NCI-H774 (cell line): ENCODE results near the gene PRKAR2A.
"Not testable (repeated sequence)": the region's sequence is repeated elsewhere in the genome, so short reads cannot be mapped to it uniquely, and the experiment has no call there.

Experiments
- DNase-seq: peaks from one replicate; lab custom pipeline; 2025; lab: John Stamatoyannopoulos, UW

Gene PRKAR2A

DNA sequence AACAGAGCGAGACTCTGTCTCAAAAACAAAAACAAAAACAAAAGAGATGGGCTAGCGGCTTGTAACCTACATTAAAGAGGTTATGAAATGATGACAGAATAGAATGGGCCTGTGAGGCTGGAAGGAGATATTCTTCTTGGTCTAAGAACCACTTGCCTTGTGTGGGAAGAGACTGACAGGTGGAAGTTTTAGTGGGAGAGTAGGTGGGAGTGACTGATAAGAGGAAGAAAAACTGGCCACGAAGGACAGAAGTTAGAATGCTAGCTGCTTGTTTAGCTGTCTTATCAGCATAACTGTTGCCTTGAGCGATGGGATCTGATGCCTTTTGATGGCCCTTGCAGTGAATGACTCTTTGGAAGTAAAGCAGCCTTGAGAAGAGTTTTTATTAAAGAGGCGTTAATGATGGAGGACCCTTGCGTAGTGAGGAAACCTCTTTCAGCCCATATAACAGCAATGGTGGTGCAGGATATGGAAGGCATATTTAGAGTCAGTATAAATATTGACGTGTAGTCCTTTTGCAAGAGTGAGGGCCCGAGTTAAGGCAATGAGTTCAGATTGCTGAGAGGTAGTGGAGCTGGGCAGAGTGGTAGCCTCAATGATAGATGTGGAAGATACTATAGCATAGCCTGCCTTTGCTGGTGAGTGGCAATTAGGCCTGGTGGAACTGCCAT, 122.4 kb downstream of the PRKAR2A start:
- DNase-seq = not testable (repeated sequence)

DNA sequence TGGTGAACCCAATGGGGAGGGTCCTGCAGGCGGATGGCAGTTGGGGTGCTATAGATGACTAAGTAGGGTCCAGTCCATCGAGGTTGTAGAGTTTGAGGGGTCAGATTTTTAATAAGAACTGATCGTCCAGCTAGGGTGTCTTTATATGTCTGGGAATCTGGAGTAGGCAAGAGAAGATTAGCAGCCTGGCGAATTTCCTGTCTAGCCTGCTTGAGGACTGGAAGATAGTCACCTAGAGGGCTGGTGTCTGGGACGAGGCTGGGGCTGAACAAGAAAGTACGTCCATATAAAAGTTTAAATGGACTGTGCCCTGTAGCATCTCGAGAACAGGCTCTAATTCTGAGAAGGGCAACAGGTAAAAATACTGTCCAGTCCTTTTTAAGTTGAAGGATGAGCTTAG, 123.9 kb downstream of the PRKAR2A start:
- DNase-seq = no peak

DNA sequence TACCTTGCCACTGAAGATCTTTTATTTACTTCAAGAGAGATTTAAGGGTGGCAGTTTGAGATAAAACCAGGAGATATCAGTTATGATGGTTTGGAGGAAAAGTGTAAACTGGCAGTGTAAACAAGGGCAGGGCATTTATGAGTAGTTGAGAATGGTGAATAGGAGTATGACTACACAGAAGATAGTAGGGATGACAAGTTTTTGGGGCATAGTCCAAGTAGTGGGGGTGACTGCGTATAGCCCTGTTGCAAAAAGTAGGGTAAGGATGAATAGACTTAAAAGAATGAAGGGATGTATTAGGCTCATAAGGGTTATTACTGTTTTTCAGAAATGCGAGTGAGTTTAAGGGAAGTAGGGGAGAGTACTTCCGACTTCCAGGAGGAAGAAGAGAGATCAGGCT, 124.4 kb downstream of the PRKAR2A start:
- not testable (repeated sequence) for DNase-seq

DNA sequence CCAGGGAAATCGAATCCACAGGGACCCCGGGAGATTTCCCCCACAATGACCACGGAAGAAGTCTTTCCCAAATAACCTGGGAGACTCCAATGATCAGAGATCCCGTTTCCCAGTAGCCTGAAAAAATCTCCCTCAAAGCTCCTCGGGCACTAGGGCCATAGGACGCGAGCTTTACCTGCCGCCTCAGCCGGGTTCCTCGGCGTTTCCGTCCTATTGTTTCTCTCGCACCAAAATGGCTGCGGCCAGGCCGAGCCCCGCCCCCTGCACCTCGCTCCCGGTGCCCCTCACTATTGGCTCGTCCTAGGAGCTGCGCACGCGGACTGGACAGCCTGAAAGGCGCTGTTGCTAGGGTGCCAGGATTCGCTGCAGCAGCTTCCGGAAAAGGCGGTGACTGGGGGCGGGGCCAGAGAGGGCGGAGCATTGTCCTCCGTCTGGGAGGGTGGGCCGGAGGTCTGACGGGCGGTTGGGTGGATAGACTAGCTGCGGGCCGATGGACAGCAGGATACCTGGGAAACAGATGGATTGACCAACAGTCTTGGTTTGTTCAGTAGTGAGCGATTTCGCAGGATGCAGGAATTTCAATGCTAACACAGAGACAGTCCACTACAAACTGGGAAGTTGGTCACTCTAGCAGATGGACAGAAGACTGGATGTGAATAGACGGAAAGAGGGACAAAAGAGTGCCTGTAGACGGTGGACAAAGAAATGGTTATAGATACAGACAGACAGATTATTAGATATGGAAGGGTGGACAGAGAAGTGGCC, 130.5 kb downstream of the PRKAR2A start, which contains the start of gene IP6K2:
Gene IP6K2 (minus strand): TSS at position 240 of the 765 bp plus-strand sequence. CDS start 21,930 bp downstream, outside the sequence.
- DNase-seq = peak; percentile 89

DNA sequence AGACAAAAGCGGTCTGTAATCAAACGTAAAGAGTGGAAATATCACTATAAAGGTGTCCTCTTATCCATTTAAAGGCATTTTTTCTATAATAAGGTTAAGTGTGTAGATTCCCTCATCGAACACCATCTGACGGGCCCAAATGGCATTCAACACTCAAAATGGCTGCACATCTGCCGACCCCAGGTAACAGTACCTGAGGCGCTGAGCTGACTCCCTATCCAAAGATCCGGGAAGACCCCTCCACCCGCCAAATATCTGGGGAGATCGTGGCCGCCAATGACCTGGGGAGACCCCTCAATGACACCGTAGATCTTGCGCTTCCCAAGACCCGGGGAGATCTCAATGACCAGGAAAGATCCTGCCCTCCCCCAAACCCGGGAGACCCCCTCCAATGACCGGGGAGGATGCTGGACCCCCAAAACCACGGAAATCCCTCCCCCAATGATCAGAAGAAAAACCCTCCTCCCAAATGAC, 131.1 kb downstream of the PRKAR2A start:
- no peak for DNase-seq

DNA sequence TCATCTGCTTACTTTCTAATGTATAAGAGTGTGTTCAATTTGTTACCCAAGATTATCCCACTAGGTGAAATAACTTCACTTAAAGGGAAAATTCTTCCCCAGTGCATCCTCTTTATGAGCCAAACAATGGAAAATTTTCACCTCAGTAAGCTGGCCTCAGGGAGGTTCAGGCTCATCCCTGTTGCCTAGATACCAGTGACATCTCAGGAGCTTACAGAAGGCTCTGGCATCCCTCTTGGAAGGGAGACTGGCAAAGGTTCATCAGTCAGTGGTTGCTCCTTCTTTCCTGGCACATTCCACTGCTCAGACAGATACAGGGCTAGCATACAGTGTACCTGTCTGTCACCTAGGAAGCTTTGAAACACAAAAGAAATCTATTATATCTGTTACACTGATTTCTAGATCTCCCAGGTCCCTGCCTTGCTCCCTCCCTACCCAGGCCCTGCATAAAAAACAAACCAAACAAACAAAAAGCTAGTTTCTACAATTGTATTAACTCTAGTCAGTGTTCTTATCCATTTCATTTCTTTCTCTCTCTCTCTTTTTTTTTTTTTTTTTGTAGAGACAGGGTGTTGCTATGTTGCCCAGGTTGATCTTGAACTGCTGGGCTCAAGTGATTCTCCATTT, 132.4 kb downstream of the PRKAR2A start:
- no peak for DNase-seq

DNA sequence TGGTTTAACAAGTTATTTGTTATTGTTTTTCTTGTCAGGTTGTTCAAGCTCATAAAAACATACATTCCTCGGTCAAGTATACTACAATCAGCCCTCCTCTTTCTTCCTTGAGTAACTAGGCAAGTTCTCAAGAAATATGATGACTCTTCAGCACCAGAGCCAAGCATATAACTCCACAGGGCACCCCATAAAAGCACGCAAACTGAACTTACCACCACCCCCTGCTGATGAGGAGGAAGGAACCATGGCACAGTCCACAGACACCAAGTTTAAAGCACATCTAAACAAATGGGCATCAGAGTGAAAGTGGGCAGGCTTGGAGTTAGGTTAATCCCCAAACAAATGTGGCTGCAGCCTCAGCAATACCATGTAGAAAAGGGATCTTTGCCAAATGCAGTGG, 135.9 kb downstream of the PRKAR2A start:
- DNase-seq = no peak

DNA sequence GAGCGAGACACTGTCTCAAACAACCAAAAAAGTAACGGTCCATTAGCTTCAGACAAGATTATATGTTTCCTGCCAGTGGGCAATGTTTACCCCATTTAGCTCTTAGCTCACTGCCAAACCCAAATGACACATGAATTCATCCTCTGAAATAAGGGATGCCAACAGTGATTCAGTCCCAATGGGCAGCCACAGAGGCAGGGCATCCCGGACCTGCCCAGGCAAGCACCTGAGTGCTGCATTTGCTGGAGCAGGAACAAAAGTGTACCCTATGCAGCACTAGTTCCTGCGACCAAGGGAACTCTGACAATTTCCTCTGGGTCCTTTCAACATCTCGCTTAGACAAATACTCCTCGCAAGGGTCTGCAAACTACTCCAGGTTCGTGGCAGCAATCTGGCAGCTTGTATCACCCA, 138.6 kb downstream of the PRKAR2A start:
- DNase-seq = no peak

DNA sequence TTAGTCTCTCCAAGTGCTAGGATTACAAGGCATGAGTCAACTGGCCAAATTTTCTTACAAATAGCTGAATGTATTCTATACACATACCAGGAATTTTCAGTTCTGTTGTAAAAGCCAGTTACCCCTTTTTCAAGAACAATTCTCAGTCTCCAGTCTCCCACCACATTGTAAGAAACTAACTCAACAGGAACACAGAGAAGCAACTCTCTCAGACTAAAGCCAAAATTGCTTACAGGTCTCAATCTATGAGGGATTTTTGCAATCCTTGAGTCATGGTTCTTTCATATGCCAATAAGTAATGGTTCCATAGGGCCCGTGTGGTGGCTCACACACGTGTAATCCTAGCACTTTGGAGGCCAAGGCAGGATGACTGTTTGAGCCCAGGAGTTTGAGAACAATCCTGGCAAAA, 139.2 kb downstream of the PRKAR2A start:
- no peak for DNase-seq

DNA sequence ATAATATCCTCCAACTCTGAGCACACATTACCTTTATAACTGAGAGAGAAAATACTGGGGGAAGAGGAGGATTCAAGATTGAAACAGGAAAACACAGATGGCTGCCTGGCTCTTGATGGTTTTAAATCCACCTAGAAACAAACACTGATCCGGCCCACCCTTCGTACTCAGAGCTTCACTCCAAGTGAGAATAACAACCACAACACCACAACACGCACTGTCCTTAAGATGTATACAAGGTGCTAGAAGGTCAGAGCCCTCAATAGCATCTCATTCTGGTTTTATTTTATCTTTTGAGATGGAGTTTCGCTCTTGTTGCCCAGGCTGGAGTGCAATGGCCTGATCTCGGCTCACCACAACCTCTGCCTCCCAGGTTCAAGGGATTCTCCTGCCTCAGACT, 140.5 kb downstream of the PRKAR2A start:
- no peak for DNase-seq

DNA sequence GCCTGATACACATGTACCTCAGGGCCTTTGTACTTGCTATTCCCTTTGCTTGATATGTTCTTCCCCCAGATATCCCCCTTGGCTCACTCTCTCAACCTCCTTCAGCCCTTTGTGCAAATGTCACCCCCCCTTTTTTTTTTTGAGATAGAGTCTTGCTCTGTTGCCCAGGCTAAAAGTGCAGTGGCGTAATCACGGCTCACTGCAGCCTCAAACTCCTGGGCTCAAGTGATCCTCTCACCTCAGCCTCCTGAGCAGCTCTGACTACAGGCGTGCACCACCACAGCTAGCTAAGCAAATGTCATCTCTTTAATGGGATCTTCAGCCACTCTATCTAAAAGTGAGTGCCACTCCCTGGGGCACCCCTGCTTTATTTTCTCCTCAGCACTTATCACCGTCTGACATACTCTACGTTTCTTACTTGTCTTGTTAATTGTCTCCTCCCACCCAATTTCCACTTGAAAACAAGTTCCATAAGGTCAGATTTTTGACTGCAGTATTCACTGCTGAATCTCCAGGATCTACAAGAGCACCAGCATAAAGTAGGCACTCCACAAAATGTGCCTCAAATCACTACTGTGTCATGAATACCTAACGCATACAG, 145.3 kb downstream of the PRKAR2A start:
- no peak for DNase-seq

DNA sequence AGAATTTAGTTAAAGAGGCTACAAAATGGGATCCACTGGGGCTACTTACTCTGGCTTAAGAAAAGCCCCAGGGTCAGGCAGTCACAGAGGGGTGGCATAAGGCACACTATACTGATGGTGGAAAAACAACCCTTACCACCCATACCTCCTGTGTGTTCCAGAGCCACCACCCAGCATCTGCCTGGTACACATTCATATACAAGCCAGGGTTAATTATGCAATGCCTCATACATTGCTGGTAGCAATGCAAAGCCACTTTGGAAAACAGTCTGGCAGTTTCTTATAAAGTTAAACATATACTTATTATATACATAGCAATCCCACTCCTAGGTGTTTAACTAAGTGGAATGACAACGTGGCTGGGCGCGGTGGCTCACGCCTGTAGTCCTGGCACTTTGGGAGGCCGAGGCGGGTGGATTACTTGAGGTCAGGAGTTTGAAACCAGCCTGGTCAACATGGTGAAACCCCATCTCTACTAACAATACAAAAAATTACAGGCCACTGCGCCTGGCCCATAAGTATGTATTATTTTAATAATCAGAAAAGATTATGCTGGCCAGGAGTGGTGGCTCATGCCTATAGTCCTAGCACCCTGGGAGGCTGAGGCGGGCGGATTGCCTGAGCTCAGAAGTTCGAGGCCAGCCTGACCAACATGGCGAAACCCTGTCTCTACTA, 146.8 kb downstream of the PRKAR2A start:
- DNase-seq = no peak

DNA sequence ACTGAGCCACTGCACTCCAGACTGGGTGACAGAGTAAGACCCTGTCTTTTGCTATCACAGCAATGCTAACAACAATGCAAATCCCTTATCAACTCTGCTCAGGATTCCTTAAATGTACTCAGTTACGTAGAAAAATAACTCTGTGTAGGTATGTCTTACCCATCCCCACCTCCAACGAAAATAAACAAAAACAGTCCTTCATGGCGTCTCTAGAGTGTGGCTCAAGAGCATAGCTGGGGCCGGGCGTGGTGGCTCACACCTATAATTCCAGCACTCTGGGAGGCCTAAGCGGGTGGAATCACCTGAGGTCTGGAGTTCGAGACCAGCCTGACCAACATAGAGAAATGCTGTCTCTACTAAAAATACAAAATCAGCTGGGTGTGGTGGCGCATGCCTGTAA, 148.8 kb downstream of the PRKAR2A start:
- no peak for DNase-seq

DNA sequence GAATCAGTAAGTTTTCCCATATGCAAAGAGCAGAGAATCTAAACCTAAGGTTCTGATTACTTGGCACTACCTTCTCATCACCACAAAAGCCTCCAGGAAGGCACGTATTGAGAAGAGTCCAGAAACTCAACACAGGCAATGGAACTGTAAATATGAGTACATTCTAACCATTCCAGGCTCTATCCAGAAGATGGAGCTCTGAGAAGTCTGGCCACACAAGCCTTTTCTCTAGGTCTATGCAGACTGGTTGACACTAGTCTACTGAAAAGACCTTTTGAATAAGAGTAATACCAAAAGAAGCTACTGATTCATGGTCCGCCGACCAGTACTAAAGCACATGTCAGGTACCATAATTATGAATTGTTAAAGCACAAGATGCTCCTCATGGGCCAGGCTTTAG, 149.7 kb downstream of the PRKAR2A start:
- no peak for DNase-seq

DNA sequence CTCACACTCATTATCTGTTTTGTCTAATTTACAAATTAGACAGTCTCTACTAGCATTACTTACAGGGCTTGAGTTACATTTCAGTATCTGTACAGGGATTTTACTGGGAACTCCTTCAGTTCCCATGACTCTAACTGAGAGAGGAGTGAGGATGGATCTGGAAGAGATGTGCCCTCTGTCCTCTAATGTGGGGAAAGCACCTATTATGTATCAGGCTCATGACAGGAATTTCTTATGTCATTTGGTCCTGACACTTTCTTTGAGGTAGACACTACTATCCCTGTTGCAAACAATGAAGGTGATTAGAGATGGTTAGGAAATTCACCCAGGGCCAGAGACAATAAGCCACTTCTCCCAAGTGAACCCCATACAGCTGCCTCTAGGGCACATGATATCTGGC, 151.1 kb downstream of the PRKAR2A start:
- no peak for DNase-seq
